Thoracic aorta endothelial cell (primary cell): ENCODE results near the gene BEND6. TPM values are rescaled to one million over a fixed set of nuclear protein-coding genes. Genes with fewer than 3 reads are reported as not detected.

Experiments used
- small RNA-seq: library from RNA; depleted of rRNA; stranded (forward); fragments of <200 nt; gene quantifications from one replicate; pipeline ENCODE3, GENCODE V24; 2012
- total RNA-seq: library from RNA; depleted of rRNA; stranded (reverse); fragments of >200 nt; gene quantifications from 2 replicates; pipeline ENCODE4 v1.2.3, GENCODE V29; 2012

Gene BEND6
- total RNA-seq: 1.0 and 1.1 TPM in 2 replicates

GRCh38 chr6:56954403-56955170 is at the start of gene BEND6:
BEND6 (plus strand) TSS chr6:56955107; CDS start chr6:56981811, 26,704 bp downstream.

GRCh38 chr6:57046332-57047256 is 91.7 kb downstream of the BEND6 start, which contains the start of gene KIAA1586:
KIAA1586 (plus strand) TSS chr6:57046693; CDS start chr6:57046756, 63 bp downstream.

Small RNA genes lying within 50 kb of the gene (small RNA-seq; reads per million reads assigned to genes)
- gene FTH1P15: not detected
- not detected for gene RNU6-626P

Other genes starting within 250 kb of the BEND6 start
- 20.7 and 21.3 TPM in 2 replicates for gene KIAA1586, start 91.6 kb downstream of the BEND6 start, total RNA-seq
- gene ZNF451, start 135.1 kb downstream of the BEND6 start, total RNA-seq: 77.7 and 85.2 TPM in 2 replicates
- 6.3 and 8.0 TPM in 2 replicates for gene BAG2, start 217.2 kb downstream of the BEND6 start, total RNA-seq